Gastroesophageal sphincter (tissue), 3 donors: ENCODE measurements around the gene CLEC14A.

Experiments used
- CTCF ChIP-seq, 4 experiments: fragments of 200-600 bp in 2 of 4; fragments of 450-650 bp in 2 of 4; sonication (generic) in 1 of 4; IDR thresholded peaks; one replicate each; pipeline ENCODE4 v1.5.1; 2017 to 2019; ENCODE audit warnings: antibody characterized with exemption in 4 of 4, mild to moderate bottlenecking in 2 of 4, moderate library complexity in 2 of 4
- POLR2A ChIP-seq, 2 donors: fragments of 450-650 bp; IDR thresholded peaks; one replicate each; pipeline ENCODE4 v1.6.1; 2017; ENCODE audit warnings: antibody characterized with exemption in 2 of 2, mild to moderate bottlenecking in 2 of 2, moderate library complexity in 1 of 2
- POLR2AphosphoS5 ChIP-seq: sonication (generic); formaldehyde crosslinking; IDR thresholded peaks from one replicate; pipeline ENCODE4 v1.6.1; 2017; ENCODE audit warnings: antibody characterized with exemption

- TF ChIP-seq CTCF (IDR thresholded peaks at IDR 0.05), result peak in 1 of 4 experiments; percentile 10
- no peak for TF ChIP-seq POLR2AphosphoS5
- no peak for TF ChIP-seq POLR2A (IDR thresholded peaks at IDR 0.05)
These were observed 553 bp downstream of the CLEC14A start for GRCh38 chr14:38255408-38255672.
